Stimulated activated CD4-positive, alpha-beta T cell treated with anti-CD3 and anti-CD28 coated beads, Interleukin-12 subunit alpha, Interleukin-12 subunit beta, amount 100 ng/mL, for 4 hours (primary cell): Measurements from ENCODE around the gene THEMIS2.
"Not testable (repeated sequence)": the region's sequence is repeated elsewhere in the genome, so short reads cannot be mapped to it uniquely, and the experiment has no call there.

Experiments used
- DNase-seq: peaks from one replicate; pipeline ENCODE4 v3.0.0-alpha.2; 2020

Gene THEMIS2

DNA sequence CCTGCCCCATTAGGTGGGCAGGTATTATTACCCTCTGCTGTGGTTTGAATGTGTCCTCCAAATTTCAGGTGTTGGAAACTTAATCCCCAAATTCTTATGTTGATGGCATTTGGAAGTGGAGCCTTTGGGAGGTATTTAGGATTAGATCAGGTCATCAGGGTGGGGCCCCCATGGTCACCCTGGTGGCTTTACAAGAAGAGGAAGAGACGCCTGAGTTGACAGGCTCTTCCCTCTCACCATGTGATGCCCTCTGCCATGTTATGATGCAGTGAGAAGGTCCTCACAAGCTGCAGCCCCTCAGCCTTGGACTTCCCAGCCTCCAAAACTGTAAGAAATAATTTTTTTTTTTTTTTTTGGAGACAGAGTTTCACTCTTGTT lies 8.8 kb upstream of the THEMIS2 start:
- no peak for DNase-seq

DNA sequence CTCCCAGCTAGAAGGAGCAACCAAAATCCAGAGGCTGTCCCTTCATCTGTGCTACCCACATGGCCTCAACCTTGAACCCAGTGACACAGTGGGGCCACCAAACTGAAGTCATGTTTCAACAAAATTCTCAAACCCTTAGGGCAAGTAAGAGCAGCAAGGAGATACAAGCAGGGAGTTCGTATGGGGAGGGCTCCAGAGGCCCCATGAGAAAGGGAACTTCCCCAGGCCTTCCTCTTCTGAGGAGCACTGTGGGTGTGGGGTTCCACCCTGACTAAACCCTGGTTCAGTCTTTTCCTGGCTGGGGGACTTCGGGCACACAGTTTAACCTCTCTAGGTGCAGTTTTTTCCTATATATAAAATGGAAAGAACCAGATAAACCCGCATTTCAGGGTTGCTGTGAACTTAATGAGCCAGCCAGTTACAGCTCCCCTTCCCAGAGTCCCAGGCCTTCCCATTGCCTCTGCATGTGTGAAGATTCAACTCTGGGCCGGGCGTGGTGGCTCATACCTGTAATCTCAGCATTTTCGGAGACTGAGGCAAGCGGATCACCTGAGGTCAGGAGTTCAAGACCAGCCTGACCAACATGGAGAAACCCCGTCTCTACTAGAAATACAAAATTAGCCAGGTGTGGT lies 8.0 kb upstream of the THEMIS2 start:
- peak; percentile 37 for DNase-seq

DNA sequence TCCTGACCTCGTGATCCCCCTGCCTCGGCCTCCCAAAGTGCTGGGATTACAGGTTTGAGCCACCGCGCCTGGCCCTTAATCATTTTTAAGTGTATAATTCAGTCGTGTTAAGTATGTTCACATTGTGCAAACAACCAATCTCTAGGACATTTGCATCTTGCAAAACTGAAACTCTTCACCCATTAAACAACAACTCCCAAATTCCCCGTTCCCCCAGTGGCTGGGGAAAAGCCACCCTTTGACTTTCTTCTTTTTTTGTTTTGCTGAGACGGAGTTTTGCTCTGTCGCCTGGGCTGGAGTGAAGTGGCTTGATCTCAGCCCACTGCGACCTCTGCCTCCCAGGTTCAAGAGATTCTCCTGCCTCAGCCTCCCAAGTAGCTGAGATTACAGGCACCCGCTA lies 6.5 kb upstream of the THEMIS2 start:
- no peak for DNase-seq

DNA sequence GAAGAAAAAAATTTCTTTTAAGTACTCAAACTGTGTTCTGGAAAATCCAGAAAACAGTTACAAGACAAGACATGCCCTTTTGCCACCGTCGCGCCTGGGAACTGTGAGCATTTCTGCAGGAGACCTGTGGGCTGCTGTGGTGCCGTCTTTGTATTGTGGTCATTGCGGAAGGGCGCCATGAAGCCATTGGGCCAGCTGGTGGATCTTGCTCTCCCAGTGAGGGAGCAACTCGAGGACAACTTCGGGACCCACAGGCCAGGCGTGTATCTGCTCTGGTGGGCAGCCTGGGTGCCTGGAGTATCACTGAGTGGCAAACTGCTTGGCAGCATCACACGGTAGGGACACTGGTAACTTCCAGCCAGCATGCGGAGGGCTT lies 3.8 kb upstream of the THEMIS2 start:
- DNase-seq: no peak

DNA sequence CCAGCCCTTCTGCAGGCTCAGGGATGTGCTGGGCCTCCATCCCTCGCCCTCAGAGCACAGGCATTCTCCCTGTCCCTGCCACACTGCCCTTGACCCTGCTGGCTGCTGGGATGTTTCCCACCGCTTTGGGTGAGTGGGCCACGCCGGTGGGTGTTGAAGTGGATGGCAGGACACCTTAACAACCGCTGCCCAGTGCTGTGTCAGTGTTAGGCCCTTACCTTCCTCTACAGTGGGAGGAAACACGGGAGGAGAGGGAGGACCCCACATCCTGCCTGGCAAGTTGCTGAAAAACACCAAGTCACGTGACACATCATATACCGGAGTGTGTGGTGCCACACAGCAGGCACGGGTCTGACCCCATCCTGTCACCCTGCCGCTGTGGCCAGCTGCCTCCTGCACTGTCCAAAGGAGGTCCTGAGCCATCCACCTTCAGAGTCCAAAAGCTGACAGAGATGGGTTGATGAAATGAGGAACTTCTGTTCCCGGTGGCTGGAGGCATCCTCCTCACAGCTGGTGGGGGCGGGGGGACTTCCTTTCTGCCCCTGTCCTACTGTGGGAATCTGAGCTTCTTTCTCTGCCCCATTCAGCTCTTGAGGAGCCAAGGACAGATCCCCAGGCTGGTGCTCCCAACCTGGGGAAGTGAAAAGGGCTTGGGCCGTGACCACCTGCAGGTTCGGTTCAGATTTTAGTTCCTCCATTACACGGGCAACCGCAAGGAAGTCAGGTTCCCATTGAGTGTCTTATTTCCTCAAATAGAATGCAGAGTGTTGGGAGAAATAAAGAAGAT lies 3.2 kb upstream of the THEMIS2 start:
- peak; percentile 37 for DNase-seq

DNA sequence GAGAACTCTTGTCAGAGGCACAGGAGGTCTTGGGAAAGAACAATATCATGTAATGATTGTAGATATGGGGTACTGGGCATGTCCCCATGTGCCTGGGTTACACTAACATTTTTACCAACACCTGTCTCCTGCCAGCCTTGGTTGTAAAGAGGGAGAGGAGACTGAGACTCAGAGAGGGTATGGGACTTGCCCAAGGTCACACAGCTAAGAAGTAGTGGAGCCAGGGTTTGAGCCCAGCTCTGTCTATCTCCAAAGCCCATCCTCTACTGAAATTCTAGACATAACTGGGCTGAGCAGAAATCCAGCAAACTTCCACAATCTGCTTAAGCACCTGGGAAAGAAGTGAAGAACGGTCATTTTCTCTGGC lies 2.6 kb upstream of the THEMIS2 start:
- no peak for DNase-seq

DNA sequence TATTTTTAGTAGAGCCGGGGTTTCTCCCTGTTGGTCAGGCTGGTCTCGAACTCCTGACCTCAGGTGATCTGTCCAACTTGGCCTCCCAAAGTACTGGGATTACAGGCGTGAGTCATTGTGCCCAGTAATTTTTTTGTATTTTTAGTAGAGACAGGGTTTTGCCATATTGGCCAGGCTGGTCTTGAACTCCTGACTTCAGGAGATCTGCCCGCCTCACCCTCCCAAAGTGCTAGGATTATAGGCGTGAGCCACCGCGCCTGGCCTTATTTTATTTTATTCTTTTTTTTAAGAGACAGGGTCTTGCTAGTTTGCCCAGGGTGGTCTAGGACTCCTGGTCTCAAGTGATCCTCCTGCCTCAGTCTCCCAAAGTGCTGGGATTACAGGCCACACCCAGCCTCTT lies 1.3 kb upstream of the THEMIS2 start:
- not testable (repeated sequence) for DNase-seq

DNA sequence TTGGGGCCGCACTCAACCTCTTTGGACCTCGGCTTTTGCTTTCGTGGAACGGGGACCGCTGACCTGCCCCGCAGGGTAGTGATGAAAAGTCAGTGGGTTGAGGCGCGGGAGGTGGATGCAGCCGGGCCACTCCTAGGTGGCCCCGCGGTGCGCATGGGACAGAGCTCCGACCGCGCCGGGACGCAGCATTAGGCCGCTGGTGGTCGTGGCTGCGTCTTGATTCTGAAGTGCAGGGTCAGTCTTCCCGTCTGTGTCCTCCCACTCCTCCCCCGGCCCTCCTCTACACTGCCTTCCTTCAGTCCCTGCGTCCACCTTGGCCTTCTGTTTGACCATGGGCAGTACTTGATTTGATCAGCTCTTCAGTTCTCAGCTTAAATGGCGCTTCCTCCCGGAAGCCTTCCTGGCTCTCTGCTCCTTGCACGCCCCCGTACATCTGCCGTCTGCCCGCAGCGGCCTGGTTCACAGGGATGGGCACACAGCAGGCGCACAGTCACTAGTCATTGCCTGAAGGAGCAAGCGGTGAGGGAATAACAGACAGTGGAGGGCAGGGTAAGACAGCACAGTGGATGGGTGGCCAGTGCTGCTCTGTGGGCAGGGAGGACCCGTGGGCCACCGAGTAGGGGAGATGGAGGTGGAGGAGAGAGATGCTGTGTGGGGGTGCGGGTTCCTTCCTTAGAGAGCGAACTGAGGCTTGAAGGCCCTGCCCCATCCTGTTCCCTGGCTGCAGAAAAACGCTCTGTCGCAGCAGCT lies 633 bp downstream of the THEMIS2 start:
- no peak for DNase-seq

DNA sequence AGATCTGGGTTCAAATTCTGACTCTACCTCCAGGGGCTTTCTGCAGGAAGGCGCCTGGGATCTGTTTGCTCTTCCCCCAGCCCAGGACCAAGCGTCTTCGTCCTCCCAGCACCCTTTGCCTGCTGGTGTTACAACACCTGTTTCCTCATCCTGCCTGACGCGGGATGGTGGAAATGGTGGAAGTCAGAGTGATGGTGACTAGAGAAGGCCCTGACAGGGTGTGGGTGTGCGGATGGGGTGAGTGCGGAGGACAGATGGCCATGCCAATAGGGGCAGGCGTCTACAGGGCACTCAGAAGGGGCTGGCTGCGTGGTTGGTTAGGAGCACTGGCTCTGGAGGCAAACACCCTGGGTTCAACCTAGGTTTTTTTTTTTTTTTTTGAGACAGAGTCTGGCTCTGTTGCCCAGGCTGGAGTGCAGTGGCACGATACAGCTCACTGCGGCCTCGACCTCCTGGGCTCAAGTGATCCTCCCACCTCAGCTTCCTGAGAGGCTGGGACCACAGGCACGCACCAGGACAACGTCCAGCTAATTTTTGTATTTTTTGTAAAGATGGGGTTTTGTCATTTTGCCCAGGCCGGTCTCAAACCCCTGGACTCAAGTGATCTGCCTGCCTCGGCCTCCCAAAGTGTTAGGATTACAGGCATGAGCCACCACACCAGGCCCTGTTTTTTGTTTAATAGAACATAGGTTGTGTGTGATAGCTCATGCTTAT lies 1.5 kb downstream of the THEMIS2 start:
- no peak for DNase-seq

DNA sequence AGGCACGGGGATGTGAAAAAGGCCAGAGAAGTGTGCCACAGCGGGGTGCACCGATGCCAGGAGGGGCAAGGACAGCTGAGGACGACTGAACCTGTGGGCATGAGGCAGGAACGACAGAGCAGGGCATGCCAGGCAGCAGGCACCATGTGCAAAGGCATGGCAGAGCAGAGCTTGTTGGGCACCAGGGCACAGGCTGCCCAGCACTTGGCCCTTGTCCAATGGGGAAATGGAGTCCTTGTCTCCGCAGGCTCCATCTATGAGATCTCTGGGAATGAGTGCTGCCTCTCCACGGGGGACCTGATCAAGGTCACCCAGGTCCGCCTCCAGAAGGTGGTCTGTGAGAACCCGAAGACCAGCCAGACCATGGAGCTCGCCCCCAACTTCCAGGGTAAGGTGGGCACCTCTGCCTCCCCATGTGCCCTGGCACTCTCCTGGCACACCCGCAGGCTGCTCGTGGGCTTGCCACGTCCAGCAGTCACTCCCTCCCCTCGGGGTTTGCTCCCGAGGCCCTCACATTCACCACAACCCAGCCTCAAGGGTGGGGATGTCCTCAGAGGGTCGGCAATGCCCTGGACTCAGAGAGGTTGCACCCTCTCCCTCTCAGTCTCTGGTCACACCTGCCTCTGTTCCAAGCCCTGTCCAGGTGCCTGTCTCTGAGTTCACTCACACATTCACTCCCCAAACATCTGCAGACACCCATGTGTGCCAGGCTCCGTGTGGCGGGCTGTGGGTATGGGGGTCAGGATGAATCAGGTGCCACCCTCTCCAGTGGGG lies 4.2 kb downstream of the THEMIS2 start:
- no peak for DNase-seq

DNA sequence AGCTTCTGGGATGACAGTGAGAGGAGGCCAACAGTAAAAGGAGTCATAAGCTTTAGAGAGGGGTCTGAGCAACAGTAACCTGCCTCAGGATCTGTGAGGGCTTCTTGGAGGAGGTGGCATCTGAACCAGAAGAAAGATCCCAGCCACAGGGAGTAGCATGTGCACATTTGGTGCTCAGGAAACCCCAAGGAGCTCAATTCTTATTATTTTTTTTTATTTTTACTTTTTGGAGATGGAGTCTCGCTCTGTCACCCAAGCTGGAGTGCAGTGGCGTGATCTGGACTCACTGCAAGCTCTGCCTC lies 4.7 kb downstream of the THEMIS2 start:
- DNase-seq: no peak

DNA sequence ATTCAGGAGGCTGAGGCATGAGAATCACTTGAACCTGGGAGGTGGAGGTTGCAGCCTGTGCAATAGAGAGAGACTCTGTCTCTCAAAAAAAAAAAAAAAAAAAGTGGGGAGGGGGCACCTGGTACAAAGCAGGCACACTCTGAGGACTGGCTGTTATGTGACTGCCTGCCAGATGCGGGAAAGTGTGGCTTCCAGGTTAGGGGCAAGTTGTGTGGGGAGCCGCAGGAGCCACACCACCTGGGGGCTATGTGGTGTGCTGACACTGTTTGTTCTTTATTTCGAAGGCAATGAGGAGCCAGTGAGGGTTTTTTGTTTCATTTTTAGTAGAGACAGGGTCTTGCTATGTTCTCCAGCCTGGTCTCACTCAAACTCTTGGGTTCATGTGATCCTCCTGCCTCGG lies 5.7 kb downstream of the THEMIS2 start:
- no peak for DNase-seq

DNA sequence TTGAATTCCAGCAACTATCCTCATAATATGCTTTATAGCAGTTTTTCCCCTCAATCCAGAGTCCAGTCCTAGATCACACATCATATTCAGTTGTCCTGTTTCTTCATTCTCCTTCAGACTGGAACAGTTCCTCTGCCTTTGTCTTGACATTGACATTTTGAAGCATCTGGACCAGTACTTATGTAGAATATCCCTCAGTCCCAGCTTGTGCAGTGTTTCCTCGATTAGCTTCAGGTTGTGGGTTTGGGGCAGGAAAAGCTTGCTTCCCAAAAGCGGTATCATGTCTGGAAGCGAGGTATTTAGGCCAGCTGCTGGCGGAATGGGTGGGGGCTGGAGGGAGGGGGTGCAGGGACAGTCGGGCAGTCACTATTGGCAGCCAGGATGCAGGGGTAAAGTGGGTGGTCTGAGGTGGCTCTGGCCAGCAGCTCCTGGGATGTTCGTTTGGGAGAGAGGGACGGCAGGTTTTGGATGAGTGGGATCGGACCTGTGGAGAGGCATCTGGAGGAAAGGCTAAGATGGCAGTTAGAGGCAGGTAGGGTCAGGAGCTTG lies 6.5 kb downstream of the THEMIS2 start:
- DNase-seq: no peak

DNA sequence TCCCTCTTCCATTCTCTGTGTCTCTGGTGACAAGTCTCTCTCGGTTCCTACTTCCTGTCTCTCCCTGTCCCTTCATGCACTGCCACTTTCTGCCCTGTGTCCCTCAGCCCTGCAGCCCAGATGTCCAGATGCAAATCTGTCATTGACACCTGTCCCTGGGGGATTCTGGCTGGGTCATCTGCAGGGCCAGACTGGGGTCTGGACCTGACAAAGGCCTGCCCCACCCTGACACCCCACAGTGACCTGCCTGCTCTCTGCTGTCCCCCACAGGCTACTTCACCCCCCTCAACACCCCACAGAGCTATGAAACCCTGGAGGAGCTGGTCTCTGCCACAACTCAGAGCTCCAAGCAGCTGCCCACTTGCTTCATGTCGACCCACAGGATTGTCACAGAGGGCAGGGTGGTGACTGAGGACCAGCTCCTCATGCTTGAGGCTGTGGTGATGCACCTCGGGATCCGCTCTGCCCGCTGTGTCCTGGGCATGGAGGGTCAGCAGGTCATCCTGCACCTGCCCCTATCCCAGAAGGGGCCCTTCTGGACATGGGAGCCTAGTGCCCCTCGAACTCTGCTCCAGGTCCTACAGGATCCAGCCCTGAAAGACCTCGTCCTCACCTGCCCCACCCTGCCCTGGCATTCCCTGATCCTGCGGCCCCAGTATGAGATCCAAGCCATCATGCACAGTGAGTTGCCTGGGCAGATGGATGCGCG lies 7.2 kb downstream of the THEMIS2 start:
- DNase-seq: no peak

DNA sequence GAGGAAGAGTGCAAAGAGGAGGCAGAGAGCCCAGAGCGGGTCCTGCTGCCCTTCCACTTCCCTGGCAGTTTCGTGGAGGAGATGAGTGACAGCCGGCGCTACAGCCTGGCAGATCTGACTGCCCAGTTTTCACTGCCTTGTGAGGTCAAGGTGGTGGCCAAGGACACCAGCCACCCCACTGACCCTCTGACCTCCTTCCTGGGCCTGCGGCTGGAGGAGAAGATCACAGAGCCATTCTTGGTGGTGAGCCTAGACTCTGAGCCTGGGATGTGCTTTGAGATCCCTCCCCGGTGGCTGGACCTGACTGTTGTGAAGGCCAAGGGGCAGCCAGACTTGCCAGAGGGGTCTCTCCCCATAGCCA lies 10.2 kb downstream of the THEMIS2 start:
- DNase-seq: no peak

DNA sequence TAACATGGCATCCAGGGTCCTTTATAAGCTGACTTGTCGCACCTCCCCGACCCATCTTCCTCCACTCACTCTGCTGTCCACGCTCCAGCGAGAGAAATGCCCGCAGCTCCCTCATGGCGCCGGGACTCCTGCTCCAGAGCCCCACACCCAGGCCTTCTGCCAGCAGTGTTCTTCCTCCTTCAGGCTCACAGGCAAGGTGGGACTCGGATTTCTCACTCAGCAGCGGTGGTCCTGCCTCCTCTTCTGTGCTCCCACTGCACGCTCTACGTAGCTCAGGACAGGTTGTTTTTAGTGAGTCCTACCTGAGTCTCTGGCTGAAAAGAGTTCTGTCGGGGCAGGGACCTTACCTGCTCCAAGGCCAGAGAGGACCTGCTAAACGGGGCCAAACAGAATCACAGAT lies 11.2 kb downstream of the THEMIS2 start:
- no peak for DNase-seq

DNA sequence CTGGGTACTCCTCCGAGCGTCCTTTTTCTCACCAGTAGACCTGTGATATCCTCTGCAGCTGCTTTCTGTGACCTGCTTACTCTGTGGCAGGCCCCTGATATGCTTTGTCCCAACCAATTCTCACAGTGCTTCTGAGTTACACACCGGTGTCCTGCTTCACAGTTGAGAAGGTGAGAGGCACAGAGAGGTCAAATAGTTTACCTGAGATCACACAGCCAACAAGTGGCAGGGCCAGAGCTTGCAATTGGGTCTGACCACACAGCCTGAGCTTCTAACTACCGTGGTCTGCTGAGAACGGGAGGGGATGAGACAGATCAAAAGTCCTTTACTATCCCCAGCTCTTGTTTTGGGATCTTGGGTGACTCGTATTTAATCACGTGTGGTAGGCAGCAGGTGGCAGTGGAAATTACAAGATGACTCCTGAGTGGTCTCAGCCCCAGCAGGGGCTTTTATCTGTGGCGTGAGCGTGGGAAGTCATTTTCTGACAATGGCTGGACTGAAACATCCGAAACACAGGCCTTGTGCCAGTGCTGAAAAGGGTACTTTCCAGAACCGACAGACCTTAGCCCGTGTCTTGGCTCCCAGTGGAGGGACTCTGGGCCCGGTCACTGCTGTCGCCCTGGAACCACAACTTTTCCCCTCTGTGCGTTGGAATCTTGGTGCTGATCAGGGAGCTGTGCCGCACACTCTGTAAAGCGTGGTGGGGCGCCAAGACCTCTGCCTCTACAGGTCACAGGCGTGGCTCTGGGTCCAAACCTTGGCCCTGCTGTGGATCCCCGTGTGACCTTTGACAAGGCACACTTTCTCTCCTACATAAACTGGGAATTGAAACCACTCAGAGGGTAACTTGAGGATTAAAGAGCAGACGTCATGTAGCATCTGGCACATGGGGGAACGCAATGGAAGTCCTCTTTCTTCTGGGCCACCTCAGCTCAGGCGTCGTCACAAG lies 11.9 kb downstream of the THEMIS2 start:
- DNase-seq: no peak

DNA sequence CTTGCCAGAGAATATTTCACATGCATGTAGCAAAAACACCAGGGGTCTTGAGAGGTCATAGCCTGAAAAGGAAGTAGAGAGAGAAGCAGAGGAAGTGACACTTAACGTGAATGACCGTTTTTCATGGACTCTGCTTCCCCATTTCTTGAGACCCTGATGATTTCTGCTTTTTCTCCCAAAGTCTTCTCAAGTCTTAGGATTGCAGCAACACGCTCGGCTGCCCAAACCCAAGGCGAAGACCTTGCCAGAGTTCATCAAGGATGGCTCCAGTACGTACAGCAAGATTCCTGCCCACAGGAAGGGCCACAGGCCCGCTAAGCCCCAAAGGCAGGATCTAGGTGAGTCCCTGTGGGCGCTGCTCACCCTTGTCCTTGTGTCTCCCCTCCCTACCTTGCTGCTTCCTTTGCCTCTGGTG lies 12.8 kb downstream of the THEMIS2 start:
- DNase-seq: no peak

DNA sequence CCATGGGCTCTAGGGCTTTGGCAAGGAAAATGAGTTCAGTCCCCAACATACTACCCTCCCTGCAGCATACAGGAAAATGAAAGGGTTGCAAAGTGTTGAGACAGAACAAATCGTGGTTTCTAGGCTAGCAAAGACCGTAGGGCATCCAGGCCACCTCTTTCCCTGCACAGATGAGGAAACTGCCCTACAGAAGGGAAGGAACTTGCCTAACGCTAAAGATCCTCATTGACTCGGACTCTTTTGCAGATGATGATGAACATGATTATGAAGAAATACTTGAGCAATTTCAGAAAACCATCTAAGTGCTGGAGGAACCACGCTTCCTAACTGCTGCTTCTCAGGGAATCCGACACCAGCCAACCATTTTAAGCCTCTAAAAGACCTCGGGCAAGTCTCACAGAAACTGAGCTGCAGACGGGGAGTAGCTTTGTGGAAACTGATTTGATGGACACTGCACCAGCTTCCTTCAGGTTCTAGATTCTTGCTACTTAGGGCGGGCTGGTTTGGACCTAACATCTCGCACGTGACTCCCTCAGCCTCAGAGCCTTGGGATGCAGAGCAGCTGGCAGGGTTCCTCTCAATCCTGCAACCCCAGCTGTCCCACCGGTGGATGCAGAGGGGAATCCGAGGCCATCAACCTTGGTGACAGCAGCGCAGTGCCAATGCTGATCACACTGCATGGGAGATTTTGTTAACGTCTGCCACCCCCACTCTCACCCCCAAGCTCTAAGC lies 13.4 kb downstream of the THEMIS2 start:
- DNase-seq: no peak

DNA sequence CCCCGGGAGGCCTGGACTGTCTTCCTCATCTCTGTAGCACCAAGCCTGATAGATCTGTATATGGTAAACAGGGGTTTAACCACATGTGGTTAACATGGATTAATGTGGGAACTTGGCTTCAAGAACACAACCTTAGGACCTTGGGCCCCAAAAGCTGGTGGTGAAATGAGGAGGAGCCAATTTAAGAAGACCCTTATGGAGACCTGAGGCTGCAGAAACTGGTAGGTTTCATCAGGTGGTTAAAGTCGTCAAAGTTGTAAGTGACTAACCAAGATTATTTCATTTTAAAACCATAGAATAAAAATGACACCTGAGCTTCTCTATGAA lies 14.0 kb downstream of the THEMIS2 start:
- no peak for DNase-seq
